Activated CD4-positive, alpha-beta T cell treated with anti-CD3 and anti-CD28 coated beads, Interleukin-2, amount 10 ng/mL, durations not matched to agents 7 days and 5 days (primary cell): ENCODE results near the gene SERPINI2. TPM values are rescaled to one million over a fixed set of nuclear protein-coding genes. Genes with fewer than 3 reads are reported as not detected.

Experiments
- CTCF ChIA-PET: fragments of 350-600 bp; sonication (Branson Sonifier 250); formaldehyde crosslinking; loops from one replicate; lab custom pipeline; 2021; ENCODE audit warnings: antibody characterized with exemption; lab: Charles Lee
- POLR2A ChIA-PET: fragments of 350-600 bp; sonication (Branson Sonifier 250); formaldehyde crosslinking; loops from one replicate; lab custom pipeline; 2021; ENCODE audit warnings: antibody characterized with exemption; lab: Charles Lee
- DNase-seq: peaks from one replicate; pipeline ENCODE4 v3.0.0-alpha.2; 2020
- H3K27ac Mint-ChIP-seq: one replicate; pipeline ENCODE4 v1.8.0; 2021; ENCODE audit warnings: mild to moderate bottlenecking, moderate library complexity, mixed read lengths
- H3K27me3 Mint-ChIP-seq: one replicate; pipeline ENCODE4 v1.8.0; 2021; ENCODE audit warnings: mixed read lengths
- H3K36me3 Mint-ChIP-seq: one replicate; pipeline ENCODE4 v1.8.0; 2021; ENCODE audit warnings: low read depth, mixed read lengths
- H3K4me1 Mint-ChIP-seq: one replicate; pipeline ENCODE4 v1.8.0; 2021; ENCODE audit warnings: mixed read lengths
- H3K4me3 Mint-ChIP-seq: one replicate; pipeline ENCODE4 v1.8.0; 2021; ENCODE audit warnings: mild to moderate bottlenecking, moderate library complexity, mixed read lengths
- H3K9me3 Mint-ChIP-seq: one replicate; pipeline ENCODE4 v1.8.0; 2021; ENCODE audit warnings: mixed read lengths
- total RNA-seq, 2 experiments: library from RNA; stranded (reverse); gene quantifications; one replicate each; pipeline ENCODE4 v1.2.3, GENCODE V29; 2021

Gene SERPINI2
- total RNA-seq, 2 experiments from 2014 or later, result not detected

- Mint-ChIP-seq H3K36me3 (no peaks in the 10 kb centered on the region), H3K4me1 (no peaks in the 10 kb centered on the region), H3K4me3 (no peak overlapping the region), H3K27ac (no peak overlapping the region), H3K9me3 (no peaks in the 10 kb centered on the region), H3K27me3 (no peaks in the 10 kb centered on the region)
- no peak for DNase-seq
- CTCF ChIA-PET, result no interaction called here
- POLR2A ChIA-PET, result no interaction called here
Observed at GRCh38 chr3:167481164-167481563, 7.3 kb upstream of the SERPINI2 start.

- H3K9me3 Mint-ChIP-seq, result no peaks in the 10 kb centered on the region
- H3K36me3 Mint-ChIP-seq, result no peaks in the 10 kb centered on the region
- H3K27ac Mint-ChIP-seq, result no peak overlapping the region
- DNase-seq, result no peak
- H3K4me3 Mint-ChIP-seq, result no peak overlapping the region
- POLR2A ChIA-PET, result no interaction called here
- H3K27me3 Mint-ChIP-seq, result no peaks in the 10 kb centered on the region
- H3K4me1 Mint-ChIP-seq, result no peaks in the 10 kb centered on the region
- CTCF ChIA-PET, result no interaction called here
Observed at GRCh38 chr3:167480748-167481147, 6.9 kb upstream of the SERPINI2 start.

GRCh38 chr3:167469381-167469780, 4.5 kb downstream of the SERPINI2 start:
- H3K9me3 Mint-ChIP-seq, result no peaks in the 10 kb centered on the region

DNA sequence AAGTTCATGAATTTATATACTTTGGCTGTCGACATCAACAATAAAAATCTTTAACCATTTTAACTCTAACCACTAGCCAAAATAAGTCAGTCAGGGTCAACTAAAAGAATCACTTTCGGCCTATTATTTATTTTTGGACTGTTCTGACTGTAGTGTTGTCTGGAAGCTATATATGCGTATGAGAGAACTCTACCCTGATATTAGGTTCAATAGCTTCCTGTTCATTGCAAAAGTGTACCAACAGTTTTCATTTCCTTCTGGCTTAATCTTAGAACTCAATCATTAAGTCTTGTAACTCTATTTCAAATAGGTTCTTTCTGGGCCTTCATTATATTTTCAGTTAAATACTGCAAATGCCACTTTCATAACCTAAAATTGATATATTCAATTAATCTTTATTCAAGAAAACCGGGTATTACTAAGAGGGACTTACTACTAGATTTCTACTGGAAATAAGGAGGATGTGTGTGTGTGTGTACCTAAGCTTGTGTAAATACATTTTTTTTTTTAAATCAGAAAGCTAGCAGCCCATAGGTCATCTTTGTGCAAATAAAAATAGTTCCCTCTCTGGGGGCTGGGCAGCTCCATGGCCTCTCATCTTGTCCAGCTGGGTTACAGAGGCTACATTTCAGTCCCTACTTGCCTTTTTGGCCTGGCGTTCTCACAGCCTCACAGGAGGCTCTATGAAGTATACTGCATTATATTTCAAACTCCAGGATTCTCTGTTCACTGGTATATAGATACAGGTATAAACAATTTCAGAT, 5.8 kb downstream of the SERPINI2 start:
- Mint-ChIP-seq H3K27ac (no peak overlapping the region), H3K27me3 (no peaks in the 10 kb centered on the region), H3K36me3 (no peaks in the 10 kb centered on the region), H3K4me1 (no peaks in the 10 kb centered on the region), H3K4me3 (no peak overlapping the region), H3K9me3 (no peaks in the 10 kb centered on the region)
- DNase-seq, result no peak
- CTCF ChIA-PET, result interaction anchor here (0.7 kb wide), 1 partner anchor 35 kb away, joined by 3 read pairs; no protein-coding TSS in a partner anchor
- POLR2A ChIA-PET, result no interaction called here

More at GRCh38 chr3:167469381-167469780, 4.5 kb downstream of the SERPINI2 start:
- no peaks in the 10 kb centered on the region for H3K27me3 Mint-ChIP-seq
- ChIA-PET CTCF (no interaction called here), POLR2A (no interaction called here)
- H3K4me3 Mint-ChIP-seq, result no peak overlapping the region
- DNase-seq, result no peak
- H3K36me3 Mint-ChIP-seq, result no peaks in the 10 kb centered on the region
- no peak overlapping the region for H3K27ac Mint-ChIP-seq
- no peaks in the 10 kb centered on the region for H3K4me1 Mint-ChIP-seq

GRCh38 chr3:167466966-167467365, 6.9 kb downstream of the SERPINI2 start:
- CTCF ChIA-PET, result no interaction called here
- H3K4me1 Mint-ChIP-seq, result no peaks in the 10 kb centered on the region
- no peak for DNase-seq
- POLR2A ChIA-PET, result no interaction called here
- no peaks in the 10 kb centered on the region for H3K9me3 Mint-ChIP-seq
- H3K27me3 Mint-ChIP-seq, result no peaks in the 10 kb centered on the region
- no peaks in the 10 kb centered on the region for H3K36me3 Mint-ChIP-seq
- H3K4me3 Mint-ChIP-seq, result no peak overlapping the region
- no peak overlapping the region for H3K27ac Mint-ChIP-seq

GRCh38 chr3:167456157-167456799, 17.6 kb downstream of the SERPINI2 start:
- no peak overlapping the region for H3K4me3 Mint-ChIP-seq
- no peak overlapping the region for H3K27ac Mint-ChIP-seq
- CTCF ChIA-PET, result no interaction called here
- H3K27me3 Mint-ChIP-seq, result no peaks in the 10 kb centered on the region
- H3K9me3 Mint-ChIP-seq, result no peaks in the 10 kb centered on the region
- H3K4me1 Mint-ChIP-seq, result no peaks in the 10 kb centered on the region
- no peak for DNase-seq
- H3K36me3 Mint-ChIP-seq, result no peaks in the 10 kb centered on the region
- POLR2A ChIA-PET, result no interaction called here

- DNase-seq, result no peak
- Mint-ChIP-seq H3K4me3 (no peak overlapping the region), H3K27me3 (no peaks in the 10 kb centered on the region), H3K9me3 (no peaks in the 10 kb centered on the region), H3K36me3 (no peaks in the 10 kb centered on the region), H3K4me1 (no peaks in the 10 kb centered on the region), H3K27ac (no peak overlapping the region)
- ChIA-PET POLR2A (no interaction called here), CTCF (no interaction called here)
Observed at GRCh38 chr3:167453815-167454214, 20.0 kb downstream of the SERPINI2 start.

- Mint-ChIP-seq H3K4me1 (no peaks in the 10 kb centered on the region), H3K9me3 (no peaks in the 10 kb centered on the region), H3K27me3 (no peaks in the 10 kb centered on the region), H3K4me3 (no peak overlapping the region), H3K36me3 (no peaks in the 10 kb centered on the region), H3K27ac (no peak overlapping the region)
- POLR2A ChIA-PET, result no interaction called here
- CTCF ChIA-PET, result interaction anchor here (2.1 kb wide), 1 partner anchor 12 kb away, joined by 4 read pairs; no protein-coding TSS in a partner anchor
- no peak for DNase-seq
Observed at GRCh38 chr3:167451282-167451681, 22.6 kb downstream of the SERPINI2 start.

- no peak overlapping the region for H3K4me3 Mint-ChIP-seq
- DNase-seq, result no peak
- no peak overlapping the region for H3K27ac Mint-ChIP-seq
- CTCF ChIA-PET, result interaction anchor here (2.1 kb wide), 1 partner anchor 12 kb away, joined by 4 read pairs; no protein-coding TSS in a partner anchor
- POLR2A ChIA-PET, result no interaction called here
- no peaks in the 10 kb centered on the region for H3K4me1 Mint-ChIP-seq
- H3K27me3 Mint-ChIP-seq, result no peaks in the 10 kb centered on the region
- no peaks in the 10 kb centered on the region for H3K36me3 Mint-ChIP-seq
- no peaks in the 10 kb centered on the region for H3K9me3 Mint-ChIP-seq
Observed at GRCh38 chr3:167450675-167451074, 23.2 kb downstream of the SERPINI2 start.

GRCh38 chr3:167450195-167450594, 23.6 kb downstream of the SERPINI2 start:
- DNase-seq, result no peak
- no peak overlapping the region for H3K27ac Mint-ChIP-seq
- no peaks in the 10 kb centered on the region for H3K27me3 Mint-ChIP-seq
- no peaks in the 10 kb centered on the region for H3K4me1 Mint-ChIP-seq
- H3K9me3 Mint-ChIP-seq, result no peaks in the 10 kb centered on the region
- no peaks in the 10 kb centered on the region for H3K36me3 Mint-ChIP-seq
- CTCF ChIA-PET, result no interaction called here
- POLR2A ChIA-PET, result no interaction called here
- no peak overlapping the region for H3K4me3 Mint-ChIP-seq

DNA sequence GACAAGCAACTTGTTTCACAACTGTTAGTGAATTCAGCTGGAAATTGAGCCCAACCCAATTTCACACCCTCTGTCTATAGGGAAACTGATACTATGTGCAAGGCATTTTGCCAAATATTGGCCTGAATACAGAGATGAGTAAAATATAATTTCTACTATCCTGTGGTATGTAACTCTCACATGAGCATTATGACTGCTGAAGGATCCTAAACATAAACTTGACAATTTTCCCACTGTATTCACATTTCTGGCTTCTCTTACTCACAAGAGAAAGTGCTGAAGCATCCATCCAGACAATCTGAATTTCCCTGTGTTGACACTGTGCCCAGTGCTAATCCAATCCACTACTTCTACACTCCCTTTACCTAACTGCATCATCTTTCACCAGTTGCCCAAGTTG, 28.4 kb downstream of the SERPINI2 start:
- POLR2A ChIA-PET, result no interaction called here
- CTCF ChIA-PET, result no interaction called here
- H3K27ac Mint-ChIP-seq, result no peak overlapping the region
- H3K36me3 Mint-ChIP-seq, result no peaks in the 10 kb centered on the region
- DNase-seq, result no peak
- no peaks in the 10 kb centered on the region for H3K27me3 Mint-ChIP-seq
- no peaks in the 10 kb centered on the region for H3K9me3 Mint-ChIP-seq
- no peak overlapping the region for H3K4me3 Mint-ChIP-seq
- no peaks in the 10 kb centered on the region for H3K4me1 Mint-ChIP-seq

- ChIA-PET CTCF (no interaction called here), POLR2A (no interaction called here)
- Mint-ChIP-seq H3K4me3 (no peak overlapping the region), H3K4me1 (no peaks in the 10 kb centered on the region), H3K36me3 (no peaks in the 10 kb centered on the region), H3K9me3 (no peaks in the 10 kb centered on the region), H3K27me3 (no peaks in the 10 kb centered on the region), H3K27ac (no peak overlapping the region)
- DNase-seq, result no peak
Observed at GRCh38 chr3:167441256-167441655, 32.6 kb downstream of the SERPINI2 start.

DNA sequence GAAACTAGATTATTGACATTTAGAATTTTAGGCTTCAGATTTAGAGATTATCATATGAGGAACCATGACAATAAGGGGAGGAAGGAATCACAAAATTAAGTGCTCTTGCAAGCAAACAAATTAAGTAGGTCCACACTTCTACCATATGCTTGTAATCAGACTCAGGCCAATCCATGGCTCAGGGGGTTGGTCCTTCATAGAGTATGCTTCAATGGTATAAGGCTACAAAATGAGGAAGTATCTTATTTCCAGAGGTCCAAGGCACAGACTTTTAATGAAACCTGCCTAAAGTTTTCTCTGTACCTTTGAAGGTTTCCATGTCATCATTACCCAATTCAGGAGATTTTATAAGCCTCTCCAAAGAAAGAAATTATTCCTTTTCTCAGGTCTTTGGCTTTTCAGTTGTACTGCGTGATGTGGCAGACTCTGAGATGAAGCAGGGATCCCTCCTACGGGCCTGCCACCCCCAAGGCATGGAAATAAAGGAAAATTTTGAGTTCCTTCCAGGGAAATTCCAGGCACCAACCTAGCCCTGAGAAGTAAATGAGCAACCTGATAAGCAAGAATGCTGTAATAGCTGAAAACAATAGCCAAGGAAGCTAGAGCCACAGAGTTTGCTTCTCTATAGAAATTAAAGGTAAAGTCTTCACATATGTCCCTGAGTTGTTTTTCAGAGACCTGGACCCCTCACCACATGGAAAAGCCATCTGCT, 36.3 kb downstream of the SERPINI2 start:
- ChIA-PET POLR2A (no interaction called here), CTCF (interaction anchor here (0.6 kb wide), 1 partner anchor 57 kb away, joined by 3 read pairs; no protein-coding TSS in a partner anchor)
- Mint-ChIP-seq H3K27me3 (no peaks in the 10 kb centered on the region), H3K9me3 (no peaks in the 10 kb centered on the region), H3K4me3 (no peak overlapping the region), H3K36me3 (no peaks in the 10 kb centered on the region), H3K27ac (no peak overlapping the region), H3K4me1 (no peaks in the 10 kb centered on the region)
- DNase-seq, result no peak
